ENCODE data around the gene KDM6A. TPM values are rescaled to one million over a fixed set of nuclear protein-coding genes. Genes with fewer than 3 reads are reported as not detected.

Gene KDM6A
- total RNA-seq, 4 donors from 2014 or later = 42.5 to 163 (median 91.8) TPM

DNA sequence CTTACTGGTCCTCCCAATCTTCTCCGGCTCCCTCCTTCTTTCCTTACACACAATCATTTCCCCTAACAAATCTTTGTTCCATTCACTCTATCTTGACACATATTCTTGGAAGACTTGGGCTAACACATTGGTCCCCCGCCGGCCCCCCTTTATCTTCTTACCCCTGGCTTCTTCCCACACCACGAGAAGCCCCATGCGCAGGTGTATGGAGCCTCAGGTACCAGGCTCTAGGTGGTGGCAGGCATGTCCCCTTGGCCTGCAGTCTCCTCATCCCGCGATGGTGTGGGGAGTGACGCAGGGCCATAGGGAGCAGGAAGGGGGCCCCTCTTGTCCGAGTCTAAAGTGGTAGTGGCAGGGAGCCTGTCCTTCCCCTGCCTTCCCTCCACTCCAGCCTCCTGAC, 277.8 kb downstream of the KDM6A start:
- Histone ChIP-seq H3K36me3 (no peaks in the 10 kb centered on the region), H3K4me1 (no peaks in the 10 kb centered on the region), H3K9me3 (no peaks in the 10 kb centered on the region), H3K4me3 (no peak overlapping the region), H3K27ac (no peak overlapping the region), H3K27me3 (no peaks in the 10 kb centered on the region)
- WGBS, 2 donors (ENCODE audit: low coverage in 1 of 2) = 93 to 100% methylated on average over 1 to 9 of the region's 9 CpGs
- in situ Hi-C loops (cut with MboI; ENCODE audit: low pct_ligation_motif_present in 1 of 4, low pct_unique_long_range_greater_than_20kb in 1 of 4, low sequenced_read_pairs in 3 of 4) = loop anchor here in 1 of 4 donors (25.0 kb wide), 1 partner anchor 111 kb away; no protein-coding TSS in a partner anchor
- TF ChIP-seq, protein P1, sequence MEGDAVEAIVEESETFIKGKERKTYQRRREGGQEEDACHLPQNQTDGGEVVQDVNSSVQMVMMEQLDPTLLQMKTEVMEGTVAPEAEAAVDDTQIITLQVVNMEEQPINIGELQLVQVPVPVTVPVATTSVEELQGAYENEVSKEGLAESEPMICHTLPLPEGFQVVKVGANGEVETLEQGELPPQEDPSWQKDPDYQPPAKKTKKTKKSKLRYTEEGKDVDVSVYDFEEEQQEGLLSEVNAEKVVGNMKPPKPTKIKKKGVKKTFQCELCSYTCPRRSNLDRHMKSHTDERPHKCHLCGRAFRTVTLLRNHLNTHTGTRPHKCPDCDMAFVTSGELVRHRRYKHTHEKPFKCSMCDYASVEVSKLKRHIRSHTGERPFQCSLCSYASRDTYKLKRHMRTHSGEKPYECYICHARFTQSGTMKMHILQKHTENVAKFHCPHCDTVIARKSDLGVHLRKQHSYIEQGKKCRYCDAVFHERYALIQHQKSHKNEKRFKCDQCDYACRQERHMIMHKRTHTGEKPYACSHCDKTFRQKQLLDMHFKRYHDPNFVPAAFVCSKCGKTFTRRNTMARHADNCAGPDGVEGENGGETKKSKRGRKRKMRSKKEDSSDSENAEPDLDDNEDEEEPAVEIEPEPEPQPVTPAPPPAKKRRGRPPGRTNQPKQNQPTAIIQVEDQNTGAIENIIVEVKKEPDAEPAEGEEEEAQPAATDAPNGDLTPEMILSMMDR (IDR thresholded peaks at IDR 0.05) = no peak
- no peak for TF ChIP-seq POLR2AphosphoS5 (IDR thresholded peaks at IDR 0.05)
- TF ChIP-seq EP300 (IDR thresholded peaks at IDR 0.05; ENCODE audit: low read depth) = no peak
- no peak for TF ChIP-seq POLR2A (IDR thresholded peaks at IDR 0.05)
- intact Hi-C loops (cut with DNase I; ENCODE audit: low total_unique reads) = no loop called here
- DNase-seq = no peak

- TF ChIP-seq EP300 (IDR thresholded peaks at IDR 0.05; ENCODE audit: low read depth) (no peak), POLR2A (IDR thresholded peaks at IDR 0.05) (no peak), POLR2AphosphoS5 (IDR thresholded peaks at IDR 0.05) (no peak)
- TF ChIP-seq, protein P1 (IDR thresholded peaks at IDR 0.05) = no peak
- in situ Hi-C loops (cut with MboI; ENCODE audit: low pct_ligation_motif_present in 1 of 4, low pct_unique_long_range_greater_than_20kb in 1 of 4, low sequenced_read_pairs in 3 of 4) (loop anchor here in 1 of 4 donors (25.0 kb wide), 1 partner anchor 108 kb away; no protein-coding TSS in a partner anchor), intact Hi-C loops (cut with DNase I; ENCODE audit: low total_unique reads) (no loop called here)
- Histone ChIP-seq H3K27ac (no peak overlapping the region), H3K4me1 (no peaks in the 10 kb centered on the region), H3K9me3 (no peaks in the 10 kb centered on the region), H3K27me3 (no peaks in the 10 kb centered on the region), H3K36me3 (no peaks in the 10 kb centered on the region), H3K4me3 (no peak overlapping the region)
- WGBS, 2 donors (ENCODE audit: low coverage in 1 of 2) = 78% methylated on average over 4 of the region's 4 CpGs; no CpG with 5 or more reads in 1 of the 2 donors
- DNase-seq = no peak
Observed at GRCh38 chrX:45154033-45154360, 281.0 kb downstream of the KDM6A start.

DNA sequence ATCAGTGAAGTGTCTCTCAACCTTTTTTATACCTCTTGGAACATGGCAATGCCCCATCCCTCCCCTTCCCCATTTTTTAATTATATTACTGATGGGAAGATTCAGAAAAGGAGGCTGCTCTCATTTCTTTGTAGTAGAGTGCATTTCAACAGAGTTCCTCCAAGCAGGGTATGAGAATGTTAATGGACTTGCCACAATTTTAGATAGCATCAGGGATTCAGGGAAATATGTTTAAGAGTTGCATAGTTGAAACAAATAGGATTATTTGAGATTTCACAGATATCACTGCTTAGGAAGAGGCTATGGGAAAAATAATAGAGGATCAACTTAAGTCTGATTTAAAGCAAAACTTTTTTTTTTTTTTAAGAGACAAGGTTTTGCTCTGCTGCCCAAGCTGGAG, 281.5 kb downstream of the KDM6A start:
- no peak overlapping the region for H3K4me3 ChIP-seq
- no peaks in the 10 kb centered on the region for H3K27me3 ChIP-seq
- H3K4me1 ChIP-seq = no peaks in the 10 kb centered on the region
- no peak for DNase-seq
- in situ Hi-C loops (cut with MboI; ENCODE audit: low pct_ligation_motif_present in 1 of 4, low pct_unique_long_range_greater_than_20kb in 1 of 4, low sequenced_read_pairs in 3 of 4) = loop anchor here in 1 of 4 donors (25.0 kb wide), 1 partner anchor 108 kb away; no protein-coding TSS in a partner anchor
- H3K9me3 ChIP-seq = no peaks in the 10 kb centered on the region
- no peak overlapping the region for H3K27ac ChIP-seq
- TF ChIP-seq POLR2AphosphoS5 (IDR thresholded peaks at IDR 0.05) (no peak), POLR2A (IDR thresholded peaks at IDR 0.05) (no peak), EP300 (IDR thresholded peaks at IDR 0.05; ENCODE audit: low read depth) (no peak)
- TF ChIP-seq, protein P1 (IDR thresholded peaks at IDR 0.05) = no peak
- intact Hi-C loops (cut with DNase I; ENCODE audit: low total_unique reads) = no loop called here
- no peaks in the 10 kb centered on the region for H3K36me3 ChIP-seq

GRCh38 chrX:45157647-45158046, 284.7 kb downstream of the KDM6A start:
- in situ Hi-C loops (cut with MboI; ENCODE audit: low pct_ligation_motif_present in 1 of 4, low pct_unique_long_range_greater_than_20kb in 1 of 4, low sequenced_read_pairs in 3 of 4) (loop anchor here in 1 of 4 donors (25.0 kb wide), 1 partner anchor 105 kb away; no protein-coding TSS in a partner anchor), intact Hi-C loops (cut with DNase I; ENCODE audit: low total_unique reads) (no loop called here)
- no peak for TF ChIP-seq POLR2AphosphoS5 (IDR thresholded peaks at IDR 0.05)
- TF ChIP-seq EP300 (IDR thresholded peaks at IDR 0.05; ENCODE audit: low read depth) = no peak
- TF ChIP-seq, protein P1 (IDR thresholded peaks at IDR 0.05) = no peak
- TF ChIP-seq POLR2A (IDR thresholded peaks at IDR 0.05) = no peak
- H3K27ac ChIP-seq = no peak overlapping the region
- no peaks in the 10 kb centered on the region for H3K9me3 ChIP-seq
- H3K36me3 ChIP-seq = no peaks in the 10 kb centered on the region
- H3K27me3 ChIP-seq = no peaks in the 10 kb centered on the region
- H3K4me1 ChIP-seq = no peaks in the 10 kb centered on the region
- no peak for DNase-seq
- H3K4me3 ChIP-seq = no peak overlapping the region
- 86% methylated on average over 22 of the region's 22 CpGs; no CpG with 5 or more reads in 1 of the 2 donors for WGBS, 2 donors (ENCODE audit: low coverage in 1 of 2)

Other genes starting within 250 kb of the KDM6A start
- not detected for gene DUSP21, start 29.2 kb upstream of the KDM6A start, total RNA-seq

All from transverse colon (tissue), 4 donors.